ENCODE data around the gene SHC2. TPM values are rescaled to one million over a fixed set of nuclear protein-coding genes. Genes with fewer than 3 reads are reported as not detected.

The SHC2 gene
- total and polyA plus RNA-seq, 2 of the 13 experiments (the other 11 are each of a cell fraction or from before 2014, with no cell fraction given), result 9.0 to 18.3 TPM

DNA sequence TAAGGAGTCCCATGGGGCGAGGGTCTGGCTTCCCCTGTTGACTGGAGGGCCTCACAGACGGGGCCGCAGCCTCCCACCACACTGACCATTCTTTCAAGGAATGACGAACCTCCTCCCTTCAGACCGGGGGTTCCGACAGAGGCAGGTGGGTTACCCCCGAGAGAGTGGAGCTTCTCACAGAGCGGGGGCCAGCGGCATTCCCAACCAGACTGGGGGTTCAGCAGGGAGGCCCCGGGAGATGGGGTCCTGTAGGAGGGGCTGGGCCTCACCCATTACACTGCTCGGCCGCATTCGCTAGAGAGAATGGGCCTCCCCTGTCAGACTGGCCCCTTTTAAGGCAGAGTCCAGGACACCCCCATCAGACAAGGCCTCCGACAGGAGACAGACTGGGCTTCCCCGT is 36.3 kb downstream of the SHC2 start:
- Histone ChIP-seq H3K4me3 (replicated peaks in 1 of 3; ENCODE audit: insufficient read depth in 1 of 3, low read depth in 2 of 3, low read length in 3 of 3) (no peak overlapping the region), H3K9ac (ENCODE audit: insufficient read depth, low read depth, low read length) (no peak overlapping the region), H3K27ac (ENCODE audit: extremely low read length, insufficient read depth, low read length) (no peak overlapping the region), H3K27me3 (ENCODE audit: control insufficient read depth in 1 of 2, insufficient read depth in 2 of 2, low read length in 2 of 2) (no peaks in the 10 kb centered on the region), H3K4me1 (ENCODE audit: insufficient read depth, low read length) (no peaks in the 10 kb centered on the region), H3K36me3 (replicated peaks in 1 of 2; ENCODE audit: control insufficient read depth in 1 of 2, insufficient read depth in 2 of 2, low read length in 2 of 2) (peaks cover 0 to 3% of the 10 kb centered on the region in 2 experiments; a peak in 1 of 5 replicates), H3K9me3 (ENCODE audit: low read length) (no peaks in the 10 kb centered on the region), H3K4me2 (ENCODE audit: low read depth, low read length) (no peak overlapping the region), H3K79me2 (ENCODE audit: insufficient read depth, low read length) (no peaks in the 10 kb centered on the region), H4K20me1 (ENCODE audit: insufficient read depth, low read length) (no peaks in the 10 kb centered on the region), H2AFZ (ENCODE audit: low read length) (no peak overlapping the region)
- ChIA-PET CTCF (ENCODE audit: low intra/inter-chr PET ratio, low total read pairs) (no interaction called here), POLR2A (no interaction called here)
- TF ChIP-seq SRSF4 (IDR thresholded peaks at IDR 0.05; ENCODE audit: low read depth, low read length, poor library complexity, severe bottlenecking) (no peak), NR3C1 (CRISPR knock-in tag; IDR thresholded peaks at IDR 0.05) (no peak), SRSF1 (optimal IDR thresholded peaks at IDR 0.05; ENCODE audit: low read depth, low read length) (no peak), HBP1 (CRISPR knock-in tag; IDR thresholded peaks at IDR 0.05; ENCODE audit: low read depth) (no peak), ZNF3 (CRISPR knock-in tag; IDR thresholded peaks at IDR 0.05) (no peak), NFATC3 (CRISPR knock-in tag; IDR thresholded peaks at IDR 0.05) (no peak), NCOA1 (CRISPR knock-in tag; IDR thresholded peaks at IDR 0.05) (no peak), ZNF44 (CRISPR knock-in tag; IDR thresholded peaks at IDR 0.05) (no peak), ZNF879 (CRISPR knock-in tag; IDR thresholded peaks at IDR 0.05) (no peak), TOPORS (CRISPR knock-in tag; IDR thresholded peaks at IDR 0.05) (no peak)
- TF ChIP-seq, protein P1, sequence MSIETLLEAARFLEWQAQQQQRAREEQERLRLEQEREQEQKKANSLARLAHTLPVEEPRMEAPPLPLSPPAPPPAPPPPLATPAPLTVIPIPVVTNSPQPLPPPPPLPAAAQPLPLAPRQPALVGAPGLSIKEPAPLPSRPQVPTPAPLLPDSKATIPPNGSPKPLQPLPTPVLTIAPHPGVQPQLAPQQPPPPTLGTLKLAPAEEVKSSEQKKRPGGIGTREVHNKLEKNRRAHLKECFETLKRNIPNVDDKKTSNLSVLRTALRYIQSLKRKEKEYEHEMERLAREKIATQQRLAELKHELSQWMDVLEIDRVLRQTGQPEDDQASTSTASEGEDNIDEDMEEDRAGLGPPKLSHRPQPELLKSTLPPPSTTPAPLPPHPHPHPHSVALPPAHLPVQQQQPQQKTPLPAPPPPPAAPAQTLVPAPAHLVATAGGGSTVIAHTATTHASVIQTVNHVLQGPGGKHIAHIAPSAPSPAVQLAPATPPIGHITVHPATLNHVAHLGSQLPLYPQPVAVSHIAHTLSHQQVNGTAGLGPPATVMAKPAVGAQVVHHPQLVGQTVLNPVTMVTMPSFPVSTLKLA (IDR thresholded peaks at IDR 0.05), result no peak
- no peak for ATAC-seq
- intact Hi-C loops (cut with micrococcal nuclease; ENCODE audit: unreplicated experiment) (no loop called here), in situ Hi-C loops (cut with HindIII; ENCODE audit: extremely low pct_ligation_motif_present, low pct_unique_long_range_greater_than_20kb) (no loop called here)
- FAIRE-seq, result no peak
- BruUV-seq (replicated peaks), result no TSS peak
- WGBS (ENCODE audit: low lambda C conversion rate), result 97% methylated on average over 9 of the region's 15 CpGs
- DNase-seq (ENCODE audit: low spot score), result no peak
